Measurements from ENCODE around the gene PNMA8C.

- TF ChIP-seq CTCF (IDR thresholded peaks at IDR 0.05) (no peak), POLR2A (IDR thresholded peaks at IDR 0.05) (no peak), EP300 (IDR thresholded peaks at IDR 0.05) (no peak)
These were observed 41.6 kb upstream of the PNMA8C start for GRCh38 chr19:46470376-46470775.

Measured in gastroesophageal sphincter (tissue), 3 donors.